HepG2 (cell line): ENCODE data around the gene ENDOD1. TPM values are rescaled to one million over a fixed set of nuclear protein-coding genes. Genes with fewer than 3 reads are reported as not detected.

Experiments used
- ATRX ChIP-seq: sonication (generic); formaldehyde crosslinking; IDR thresholded peaks from 2 replicates; pipeline ENCODE4 v1.4.0; 2020; ENCODE audit warnings: missing genetic modification reagents, borderline replicate concordance
- CREB3 ChIP-seq: sonication (generic); formaldehyde crosslinking; IDR thresholded peaks from 2 replicates; pipeline ENCODE4 v1.5.0; 2020; ENCODE audit warnings: missing genetic modification reagents
- HNRNPK ChIP-seq: fragments of 200-400 bp; formaldehyde crosslinking; IDR thresholded peaks from 2 replicates; pipeline ENCODE4 v1.6.1; 2018; ENCODE audit warnings: low read length, low read depth, moderate library complexity, mild to moderate bottlenecking; ENCODE audit not compliant: poor library complexity, severe bottlenecking
- HOXA5 ChIP-seq: sonication (generic); formaldehyde crosslinking; IDR thresholded peaks from 2 replicates; pipeline ENCODE4 v1.4.0; 2020; ENCODE audit warnings: missing genetic modification reagents
- KDM3A ChIP-seq: IDR thresholded peaks from 2 replicates; pipeline ENCODE4 v1.6.1; 2018; ENCODE audit warnings: low read depth, missing compliant biosample characterization
- KLF13 ChIP-seq: sonication (generic); formaldehyde crosslinking; IDR thresholded peaks from 2 replicates; pipeline ENCODE4 v1.4.0; 2020; ENCODE audit warnings: mild to moderate bottlenecking, missing genetic modification reagents
- MYPOP ChIP-seq: sonication (generic); formaldehyde crosslinking; IDR thresholded peaks from 2 replicates; pipeline ENCODE4 v1.8.1; 2023; ENCODE audit warnings: mild to moderate bottlenecking, moderate library complexity, missing genetic modification reagents
- PAX8 ChIP-seq: sonication (generic); formaldehyde crosslinking; IDR thresholded peaks from 2 replicates; pipeline ENCODE4 v1.8.0; 2022; ENCODE audit warnings: mild to moderate bottlenecking, missing genetic modification reagents, borderline replicate concordance
- PLSCR1 ChIP-seq: sonication (generic); formaldehyde crosslinking; IDR thresholded peaks from 2 replicates; pipeline ENCODE4 v1.5.0; 2020; ENCODE audit warnings: missing genetic modification reagents, mild to moderate bottlenecking, borderline replicate concordance
- RAD21 ChIP-seq: fragments of 450-650 bp; formaldehyde crosslinking; IDR thresholded peaks from 2 replicates; pipeline ENCODE4 v1.5.0; 2020; ENCODE audit warnings: mild to moderate bottlenecking
- YEATS4 ChIP-seq: sonication (generic); formaldehyde crosslinking; IDR thresholded peaks from 2 replicates; pipeline ENCODE4 v1.4.0; 2020; ENCODE audit warnings: missing genetic modification reagents, borderline replicate concordance
- ZBTB1 ChIP-seq: sonication (generic); formaldehyde crosslinking; IDR thresholded peaks from 2 replicates; pipeline ENCODE4 v1.4.0; 2020; ENCODE audit warnings: missing genetic modification reagents, borderline replicate concordance
- ZBTB3 ChIP-seq: sonication (generic); formaldehyde crosslinking; IDR thresholded peaks from 2 replicates; pipeline ENCODE4 v1.4.0; 2020; ENCODE audit warnings: low read depth, mild to moderate bottlenecking, moderate library complexity, missing genetic modification reagents, borderline replicate concordance
- ZBTB39 ChIP-seq: sonication (generic); formaldehyde crosslinking; IDR thresholded peaks from 2 replicates; pipeline ENCODE4 v1.5.0; 2020; ENCODE audit warnings: missing genetic modification reagents
- ZNF329 ChIP-seq: sonication (generic); formaldehyde crosslinking; IDR thresholded peaks from 2 replicates; pipeline ENCODE4 v1.9.0; 2021; ENCODE audit warnings: low read depth, mild to moderate bottlenecking, missing genetic modification reagents
- ZNF367 ChIP-seq: sonication (generic); formaldehyde crosslinking; IDR thresholded peaks from 2 replicates; pipeline ENCODE4 v1.4.0; 2020; ENCODE audit warnings: missing genetic modification reagents, borderline replicate concordance
- ZSCAN20 ChIP-seq: sonication (generic); formaldehyde crosslinking; IDR thresholded peaks from 2 replicates; pipeline ENCODE4 v1.4.0; 2020; ENCODE audit warnings: missing genetic modification reagents, mild to moderate bottlenecking, borderline replicate concordance
- polyA plus RNA-seq, 8 experiments: library from polyadenylated mRNA; depleted of rRNA in 3 of 8; stranded (reverse) in 7 of 8; unstranded in 1 of 8; fragments of >200 nt; fragmentation: Illumina TruSeq in 4 of 8; extraction: Trizol in 4 of 8; gene quantifications; 2 replicates each; pipeline versions ENCODE4 v1.2.1 to v1.2.3, GENCODE V29; 2011 to 2016; ENCODE audit warnings: low read depth in 4 of 8, missing spikeins in 1 of 8, mixed read lengths in 1 of 8; ENCODE audit not compliant: insufficient read depth in 1 of 8
- total RNA-seq, 5 experiments: library from RNA; depleted of rRNA; stranded (reverse); fragments of >200 nt; fragmentation: Illumina TruSeq; extraction: Trizol; gene quantifications; 2 replicates each; pipeline ENCODE4 v1.2.3, GENCODE V29; 2016; ENCODE audit warnings: low read depth in 1 of 5

The ENDOD1 gene
- total and polyA plus RNA-seq, 2 of the 13 experiments (the other 11 are each of a cell fraction or from before 2014, with no cell fraction given) = 2.0 to 6.8 TPM

GRCh38 chr11:95092549-95093324, 3.1 kb downstream of the ENDOD1 start (continued):
- TF ChIP-seq PLSCR1 (CRISPR knock-in tag) = no peak
- no peak for TF ChIP-seq YEATS4 (CRISPR knock-in tag)
- TF ChIP-seq MYPOP (CRISPR knock-in tag) = no peak
- TF ChIP-seq PAX8 (CRISPR knock-in tag) = no peak
- TF ChIP-seq ZNF367 (CRISPR knock-in tag) = no peak
- TF ChIP-seq ZNF329 = no peak
- no peak for TF ChIP-seq RAD21 (CRISPR knock-in tag)
- no peak for TF ChIP-seq ZSCAN20 (CRISPR knock-in tag)
- TF ChIP-seq CREB3 (CRISPR knock-in tag) = no peak
- TF ChIP-seq ZBTB39 = no peak
- TF ChIP-seq HOXA5 (CRISPR knock-in tag) = no peak
- TF ChIP-seq HNRNPK = no peak
- no peak for TF ChIP-seq KLF13 (CRISPR knock-in tag)
- no peak for TF ChIP-seq ZBTB1 (CRISPR knock-in tag)
- TF ChIP-seq ATRX = no peak
- no peak for TF ChIP-seq ZBTB3 (CRISPR knock-in tag)
- TF ChIP-seq KDM3A (CRISPR knock-in tag) = no peak
